ENCODE results near the gene DMRT1.
"Not testable (repeated sequence)": the region's sequence is repeated elsewhere in the genome, so short reads cannot be mapped to it uniquely, and the experiment has no call there.

DMRT1 gene

DNA sequence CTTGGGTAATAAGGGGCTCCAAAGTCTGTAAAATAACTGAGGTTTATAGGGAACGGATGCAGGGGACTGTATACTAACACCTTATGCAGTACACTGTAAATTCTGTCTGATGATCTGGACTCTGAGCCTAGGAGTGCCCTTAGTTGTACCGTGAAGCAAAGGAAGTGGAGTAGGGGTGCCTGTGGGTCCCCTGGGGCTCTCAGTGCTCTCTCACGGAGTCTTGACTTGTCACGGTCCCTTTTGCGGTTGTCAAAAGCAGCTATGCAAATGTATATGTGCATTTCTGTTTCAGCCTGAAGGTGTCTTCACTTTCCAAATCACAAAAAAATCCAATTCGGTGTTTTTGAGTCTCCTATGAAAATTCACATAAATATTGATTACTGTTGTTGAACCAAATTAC, 17.8 kb downstream of the DMRT1 start:
- DNase-seq, result no peak

DNA sequence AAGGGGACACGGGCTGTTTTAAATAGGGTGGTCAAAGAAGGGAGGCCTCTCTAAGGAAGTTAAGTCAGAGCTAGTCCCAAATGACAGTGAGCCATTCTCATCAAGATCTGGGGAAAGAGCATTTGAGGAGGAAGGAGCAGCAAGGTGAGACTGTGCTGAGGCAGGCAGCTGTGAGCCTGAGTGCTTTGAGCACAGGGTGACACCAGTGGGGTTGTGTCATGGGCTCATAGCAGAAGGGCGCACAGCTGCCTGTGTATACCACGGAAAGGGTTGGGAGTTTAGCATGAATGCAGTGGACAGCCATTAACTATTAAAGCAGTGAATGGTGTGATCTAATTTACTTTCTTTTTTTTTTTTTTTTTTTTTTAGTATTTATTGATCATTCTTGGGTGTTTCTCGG, 19.2 kb downstream of the DMRT1 start:
- DNase-seq, result no peak

DNA sequence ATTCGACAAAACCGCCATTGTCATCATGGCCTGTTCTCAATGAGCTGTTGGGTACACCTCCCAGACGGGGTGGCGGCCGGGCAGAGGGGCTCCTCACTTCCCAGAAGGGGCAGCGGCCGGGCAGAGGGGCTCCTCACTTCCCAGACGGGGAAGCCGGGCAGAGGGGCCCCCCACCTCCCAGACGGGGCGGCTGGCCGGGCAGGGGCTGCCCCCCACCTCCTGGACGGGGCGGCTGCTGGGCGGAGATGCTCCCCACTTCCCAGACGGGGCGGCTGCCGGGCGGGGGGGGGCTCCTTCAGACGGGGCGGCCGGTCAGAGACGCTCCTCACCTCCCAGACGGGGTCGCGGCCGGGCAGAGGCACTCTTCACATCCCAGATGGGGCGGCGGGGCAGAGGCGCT, 20.0 kb downstream of the DMRT1 start:
- DNase-seq, result not testable (repeated sequence)

DNA sequence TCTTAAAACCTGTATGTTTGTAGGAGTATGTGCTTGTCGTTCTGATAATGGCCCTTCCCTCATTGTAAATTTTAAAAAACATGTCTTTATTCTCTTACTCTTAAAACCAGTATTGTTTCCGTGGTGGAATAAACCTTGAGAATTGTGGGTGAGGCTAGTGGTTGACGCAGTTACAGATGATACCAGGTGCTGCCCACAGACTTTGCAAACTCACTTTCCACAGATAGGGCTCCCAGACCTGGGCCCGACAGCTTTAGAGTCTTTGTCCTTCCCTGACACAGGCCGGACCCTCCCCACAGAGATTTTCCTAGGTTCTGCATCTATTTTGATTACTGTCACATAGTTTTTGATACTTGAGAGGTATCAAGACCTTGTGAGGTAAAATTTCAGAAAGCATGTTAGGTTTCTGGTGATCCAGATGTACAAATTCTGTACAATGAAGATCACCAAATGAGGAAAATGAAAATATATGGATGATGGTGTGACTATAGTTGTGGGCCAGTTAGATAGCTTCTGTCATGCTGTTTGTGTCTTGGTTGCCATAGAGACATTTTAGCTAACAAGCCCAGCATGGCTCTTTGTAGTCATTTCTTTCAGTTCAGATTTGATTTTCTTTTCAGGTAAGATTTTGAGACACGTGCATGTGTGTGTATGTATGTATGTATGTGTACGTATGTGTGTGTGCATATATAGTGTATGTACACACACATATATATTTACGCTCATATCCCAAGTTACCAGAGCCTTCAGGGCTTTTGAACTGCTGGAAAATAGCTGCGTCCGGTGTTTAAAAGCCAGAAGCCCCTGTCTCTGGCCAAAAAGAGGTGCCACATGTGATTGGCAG, 33.8 kb downstream of the DMRT1 start:
- DNase-seq, result no peak

DNA sequence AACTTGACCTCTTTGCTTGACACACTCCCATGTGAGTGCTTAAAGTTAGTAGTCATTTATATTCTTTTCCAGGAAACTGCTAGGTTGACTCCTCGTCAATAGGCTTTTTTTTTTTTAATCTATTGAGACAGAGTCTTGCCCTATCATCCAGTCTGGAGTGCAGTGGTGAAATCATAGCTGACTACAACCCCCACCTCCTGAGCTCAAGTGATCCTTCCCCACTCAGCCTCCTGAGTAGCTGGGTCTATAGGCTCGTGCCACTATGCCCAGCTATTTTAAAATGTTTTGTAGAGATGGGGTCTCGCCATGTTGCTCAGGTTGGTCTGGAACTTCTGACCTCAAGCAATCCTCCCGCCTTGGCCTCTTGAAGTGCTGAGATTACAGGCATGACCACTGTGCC, 34.9 kb downstream of the DMRT1 start:
- DNase-seq, result no peak

DNA sequence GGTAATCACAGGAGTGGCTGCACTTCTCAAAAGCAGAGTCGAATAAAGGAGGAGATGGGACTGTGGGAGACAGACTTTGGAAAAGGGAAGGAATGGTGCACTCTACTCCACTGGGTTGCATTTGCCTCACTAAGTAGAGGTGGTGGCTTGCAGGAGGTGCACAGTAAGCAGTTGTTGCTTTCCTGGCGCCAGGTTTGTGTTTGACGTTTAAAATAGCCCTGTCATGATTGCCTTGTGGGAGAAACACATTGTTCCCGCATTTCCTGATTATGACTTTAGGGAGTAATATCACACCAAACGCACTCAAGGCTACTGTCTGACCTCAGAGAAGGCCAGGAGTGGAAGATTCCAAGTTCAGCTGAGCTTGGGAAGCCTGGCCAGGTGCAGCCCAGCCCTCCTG, 36.7 kb downstream of the DMRT1 start:
- no peak for DNase-seq

DNA sequence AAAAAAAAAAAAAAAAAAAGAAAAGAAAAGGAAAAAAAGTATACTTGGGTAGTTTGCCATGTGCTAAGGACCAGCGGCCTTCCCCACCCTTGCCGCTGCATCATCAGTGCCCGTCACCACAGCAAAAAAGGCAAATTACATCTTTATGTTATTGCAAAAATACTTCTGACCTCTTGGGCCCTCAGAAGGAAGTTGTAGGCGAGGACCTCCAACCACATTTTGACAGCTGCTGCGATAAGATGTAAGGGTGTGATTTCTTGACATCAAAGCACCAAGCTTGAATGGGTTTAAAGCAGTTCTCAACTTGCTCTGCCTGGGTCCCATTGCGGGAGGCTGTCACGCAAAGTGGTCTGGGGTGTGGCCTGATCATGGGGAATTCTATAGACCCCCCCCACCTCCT, 39.2 kb downstream of the DMRT1 start:
- no peak for DNase-seq

DNA sequence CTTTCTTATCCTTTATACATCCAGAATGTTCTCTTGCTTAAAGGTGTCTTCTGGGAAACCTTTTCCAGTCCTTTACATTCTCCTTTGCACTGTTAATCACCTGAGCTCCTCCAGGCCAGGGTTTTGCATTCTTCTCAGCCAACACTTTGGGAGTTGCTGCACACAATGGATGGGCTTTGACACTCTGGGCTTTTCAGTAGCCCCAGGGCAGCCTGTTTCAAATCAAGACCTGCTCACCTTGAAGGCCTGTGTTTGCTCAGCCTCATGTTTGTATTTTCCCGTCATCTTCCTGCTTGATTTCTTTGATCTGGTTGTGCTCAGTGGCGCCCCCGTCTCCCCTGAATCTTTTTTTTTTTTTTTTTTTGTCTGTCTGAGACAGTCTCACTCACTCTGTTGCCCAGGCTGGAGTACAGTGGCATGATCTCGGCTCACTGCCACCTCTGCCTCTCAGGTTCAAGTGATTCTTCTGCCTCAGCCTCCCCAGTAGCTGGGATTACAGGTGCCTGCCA, 41.0 kb downstream of the DMRT1 start:
- DNase-seq, result no peak

DNA sequence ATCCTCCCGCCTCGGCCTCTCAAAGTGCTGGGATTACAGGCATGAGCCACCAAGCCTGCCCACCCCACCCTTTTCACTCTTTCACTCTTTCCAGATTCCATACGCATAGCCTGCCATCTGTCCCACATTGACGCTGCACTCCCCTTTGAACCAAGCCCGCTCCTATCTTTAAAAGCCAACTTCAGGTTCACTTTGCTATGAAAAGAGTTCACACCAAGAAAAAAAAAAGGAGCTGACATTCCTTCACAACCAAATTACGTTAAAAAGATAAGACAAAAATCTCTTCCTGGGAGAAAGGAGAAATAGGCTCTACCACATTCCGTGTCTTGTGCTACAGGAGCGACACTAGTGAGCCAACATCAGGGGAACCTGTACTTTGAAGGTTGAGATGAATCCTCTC, 41.5 kb downstream of the DMRT1 start:
- DNase-seq, result no peak

DNA sequence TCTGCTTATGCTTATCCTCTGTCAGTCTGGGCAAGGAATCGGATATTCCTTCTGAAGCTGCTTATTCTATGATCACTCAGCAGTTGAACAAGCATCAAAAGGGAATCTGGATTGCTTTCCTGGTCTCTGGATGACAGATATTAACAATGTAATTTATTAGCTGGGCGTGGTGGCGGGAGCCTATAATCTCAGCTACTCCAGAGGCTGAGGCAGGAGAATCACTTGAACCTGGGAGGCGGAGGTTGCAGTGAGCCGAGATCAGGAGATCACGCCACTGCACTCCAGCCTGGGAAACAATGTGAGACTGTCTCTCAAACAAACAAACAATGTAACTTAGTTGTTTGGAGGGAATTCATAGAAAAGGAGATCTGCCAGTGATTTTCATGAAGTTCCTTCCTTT, 45.4 kb downstream of the DMRT1 start:
- no peak for DNase-seq

DNA sequence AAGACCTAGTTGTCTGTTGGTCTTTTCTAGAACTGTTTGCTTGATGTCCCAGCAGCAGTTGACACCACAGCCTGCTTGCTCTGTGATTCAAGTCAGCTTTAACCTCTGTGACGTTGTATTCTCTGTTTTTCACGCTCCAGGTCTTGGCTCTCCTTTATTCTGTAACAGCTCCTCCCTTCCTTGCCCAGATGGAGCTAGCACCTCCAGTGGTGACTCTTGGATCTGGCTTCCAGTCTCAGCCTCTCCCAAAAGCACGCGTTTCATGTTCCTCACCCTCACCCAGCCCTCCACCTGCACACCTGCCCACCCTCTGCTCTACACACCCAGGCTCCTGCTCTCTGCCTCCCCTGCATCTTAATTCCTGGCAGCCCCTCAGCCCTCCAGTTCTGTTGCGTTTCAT, 50.6 kb downstream of the DMRT1 start:
- DNase-seq, result no peak

DNA sequence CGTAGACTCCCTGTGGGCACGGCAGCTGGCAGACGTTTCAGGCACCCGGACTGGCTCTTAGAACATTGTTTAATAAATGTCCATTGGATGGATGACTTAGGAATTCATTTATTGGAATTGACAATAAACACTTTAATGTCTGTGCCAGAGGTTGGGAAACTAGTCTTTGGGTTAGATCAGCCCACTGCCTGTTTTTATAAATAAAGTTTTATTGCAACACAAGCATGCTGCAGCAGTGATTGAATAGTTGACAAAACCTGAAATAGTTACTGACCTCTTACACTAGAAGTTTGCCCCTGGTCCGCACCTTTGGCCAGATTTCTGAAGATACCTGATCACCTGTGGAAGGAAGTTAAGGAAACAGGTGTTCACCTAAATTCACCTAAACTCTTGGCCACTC, 51.6 kb downstream of the DMRT1 start:
- no peak for DNase-seq

DNA sequence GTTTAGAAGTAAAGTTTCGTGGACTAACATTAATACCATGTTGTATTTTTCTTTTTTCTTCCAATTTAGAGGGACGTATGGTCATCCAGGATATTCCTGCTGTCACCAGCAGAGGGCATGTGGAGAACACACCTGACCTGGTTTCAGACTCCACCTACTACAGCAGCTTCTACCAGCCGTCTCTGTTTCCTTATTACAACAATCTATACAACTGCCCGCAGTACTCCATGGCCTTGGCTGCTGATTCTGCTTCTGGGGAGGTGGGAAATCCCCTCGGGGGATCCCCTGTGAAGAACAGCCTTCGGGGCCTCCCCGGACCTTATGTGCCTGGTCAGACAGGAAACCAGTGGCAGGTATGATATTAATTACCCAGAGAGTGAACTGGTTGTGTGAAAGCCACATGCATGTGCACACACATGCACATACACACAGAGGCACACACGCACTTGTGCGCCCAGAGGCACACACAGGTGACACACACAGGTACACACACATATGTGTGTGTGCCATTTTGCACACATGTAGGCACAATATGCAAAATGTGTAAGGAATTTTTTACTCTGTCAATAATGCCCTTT, 52.4 kb downstream of the DMRT1 start:
- DNase-seq, result peak in 21 of 56 donors; percentile 1 to 58 (median 6)

DNA sequence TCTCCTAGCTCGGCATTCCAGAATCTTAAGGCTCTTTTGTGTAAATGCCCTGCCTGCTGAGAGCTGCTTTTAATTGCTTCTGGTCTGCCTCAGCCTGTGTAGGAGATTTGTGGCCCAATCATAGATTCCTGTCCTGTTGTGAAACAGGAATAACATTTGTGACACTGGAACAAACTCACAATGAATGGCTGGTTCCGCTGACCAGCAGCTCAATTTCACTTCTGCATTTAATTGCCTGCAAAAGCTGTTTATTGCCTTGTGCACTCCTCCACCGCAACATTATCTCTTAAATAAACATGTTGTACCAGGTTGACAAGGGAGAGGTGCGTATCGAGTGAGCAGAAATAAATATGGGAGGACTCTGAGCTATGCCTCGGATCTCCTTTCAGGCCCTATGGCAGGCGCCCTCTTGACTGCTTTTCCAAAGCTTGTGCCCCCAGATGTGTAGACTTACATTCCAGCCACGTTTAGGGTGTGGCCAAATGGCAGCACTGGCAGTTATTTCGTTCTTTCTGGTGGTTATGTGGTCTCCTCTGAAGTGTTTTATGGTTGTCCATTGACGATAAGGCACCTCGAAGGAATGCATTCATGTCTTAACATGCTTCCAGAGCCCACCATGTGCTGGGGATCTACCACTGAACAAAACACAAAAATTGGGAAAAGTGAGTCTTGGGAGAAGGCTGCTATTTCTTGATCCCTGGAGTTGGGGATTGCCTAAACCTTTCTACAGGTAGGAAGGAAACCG, 58.1 kb downstream of the DMRT1 start:
- peak in 4 of 56 donors; percentile 2 to 15 (median 5) for DNase-seq

DNA sequence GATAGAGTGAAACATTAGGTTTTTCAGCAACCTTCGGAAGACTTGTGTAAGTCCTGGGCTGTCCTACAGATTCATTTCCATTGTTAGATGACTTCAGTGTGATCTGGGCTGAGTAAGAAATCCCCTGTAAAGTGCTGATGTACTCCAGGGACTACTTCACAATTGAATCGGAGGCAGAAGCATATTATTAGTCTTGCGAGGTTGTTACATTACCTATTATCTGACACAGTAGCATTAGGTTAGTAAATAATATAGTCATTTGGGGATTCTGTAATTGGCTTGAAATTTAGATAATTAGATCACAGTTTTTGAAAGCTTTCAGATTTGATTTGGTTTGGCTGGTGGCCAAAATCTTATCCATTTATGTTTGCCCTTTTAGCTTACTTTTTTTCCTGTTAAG, 62.4 kb downstream of the DMRT1 start:
- DNase-seq, result no peak

DNA sequence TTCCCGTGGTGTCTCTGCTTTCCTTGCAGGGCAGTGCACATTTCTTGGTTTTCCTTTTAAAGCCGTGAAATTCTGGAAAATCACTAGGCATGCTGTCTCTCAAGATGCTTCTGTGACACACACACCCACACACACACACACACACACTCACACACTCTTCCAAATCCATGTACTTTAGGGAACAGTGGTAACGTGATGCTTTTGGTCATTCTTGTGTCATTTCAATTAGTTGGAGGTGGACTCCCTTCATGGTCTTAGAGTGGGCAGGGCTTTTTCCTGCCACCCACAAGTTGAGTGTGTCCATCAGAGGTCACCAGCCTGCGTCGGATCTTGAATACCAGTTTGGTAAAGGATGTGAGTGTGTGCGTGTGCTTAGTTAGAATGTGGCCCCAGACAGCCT, 64.4 kb downstream of the DMRT1 start:
- DNase-seq, result no peak

DNA sequence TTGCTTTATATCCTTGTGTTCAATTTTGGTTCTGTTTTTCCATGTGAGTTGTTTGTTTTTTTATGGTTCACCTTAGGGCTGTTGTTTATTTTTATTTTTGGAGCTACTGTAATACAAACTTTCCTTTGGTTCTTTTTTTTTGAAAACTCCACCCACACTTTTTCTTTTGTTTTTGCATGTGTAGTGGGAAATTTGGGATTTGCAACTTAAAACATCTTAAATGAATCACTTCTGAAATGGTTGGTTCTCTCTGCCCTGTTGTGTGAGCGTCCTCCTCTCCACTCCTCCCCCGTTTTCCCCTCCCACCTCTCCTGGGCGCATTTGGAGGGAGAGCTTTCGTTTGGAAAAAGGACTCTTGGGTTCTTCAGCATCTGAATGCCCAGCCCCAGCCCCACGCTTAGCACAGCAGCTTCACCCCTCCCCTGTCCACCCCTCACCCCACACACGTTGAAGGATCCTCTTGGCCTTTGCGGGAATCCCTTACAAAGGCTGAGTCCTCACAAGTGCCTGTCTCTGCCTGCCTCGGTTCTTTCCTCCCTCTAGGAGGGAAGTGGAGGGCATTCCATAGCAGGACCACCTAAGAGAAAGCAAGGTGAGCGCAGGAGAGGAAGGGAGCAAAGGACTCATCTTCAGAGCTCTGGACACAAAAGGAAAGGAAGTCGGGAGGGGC, 67.2 kb downstream of the DMRT1 start:
- DNase-seq, result no peak

DNA sequence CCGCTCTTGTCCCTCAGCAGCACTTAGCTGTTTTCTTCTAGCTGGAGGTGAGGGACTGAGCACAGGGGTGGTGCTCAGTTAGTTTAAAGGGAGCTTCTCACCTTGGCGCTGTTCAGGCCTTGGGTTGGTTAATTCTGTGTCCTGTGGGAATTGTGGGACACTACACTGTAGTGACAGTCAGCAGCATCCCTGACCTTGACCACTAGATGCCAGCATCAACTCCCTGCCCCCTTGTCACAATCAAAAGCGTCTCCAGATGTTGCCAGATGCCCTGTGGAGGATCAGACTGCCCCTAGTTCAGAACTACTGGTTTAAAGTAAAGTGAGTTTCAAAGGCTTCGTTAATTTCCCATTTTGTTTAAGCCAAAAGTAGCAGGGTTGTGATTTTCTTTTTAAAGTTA, 69.5 kb downstream of the DMRT1 start:
- DNase-seq, result no peak

DNA sequence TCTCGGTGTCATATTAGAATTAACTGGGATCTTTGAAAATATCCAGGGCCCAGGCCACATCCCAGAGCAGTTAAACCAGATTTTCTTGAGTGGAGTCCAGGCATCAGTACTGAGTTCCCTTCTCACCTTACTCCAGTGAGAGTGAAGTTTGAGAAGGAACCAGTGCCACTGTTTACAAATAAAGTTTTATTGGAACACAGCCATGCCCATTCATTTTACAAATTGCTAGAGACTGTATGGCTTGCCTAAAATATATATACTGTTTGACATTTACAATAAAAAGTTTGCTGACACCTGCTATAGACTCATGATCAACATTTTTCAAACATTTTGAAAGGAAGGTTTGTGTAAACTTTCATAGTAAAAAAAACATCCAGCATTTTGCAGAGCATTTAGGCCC, 71.3 kb downstream of the DMRT1 start:
- DNase-seq, result no peak

DNA sequence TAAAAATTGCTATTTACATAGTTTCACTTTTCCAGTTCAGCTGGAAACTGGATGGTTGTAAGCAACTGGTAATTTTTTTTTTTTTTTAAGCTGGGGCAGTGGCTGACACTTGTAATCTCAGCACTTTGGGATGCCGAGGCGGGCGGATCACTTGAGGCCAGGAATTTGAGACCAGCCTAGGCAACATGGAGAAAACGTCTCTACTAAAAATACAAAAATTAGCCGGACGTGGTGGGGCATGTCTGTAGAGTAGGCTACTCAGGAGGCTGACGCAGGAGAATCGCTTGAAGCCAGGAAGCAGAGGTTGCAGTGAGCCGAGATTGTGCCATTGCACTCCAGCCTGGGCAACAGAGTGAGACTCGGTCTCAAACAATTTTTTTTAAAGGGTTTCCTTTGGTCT, 72.0 kb downstream of the DMRT1 start:
- DNase-seq, result not testable (repeated sequence)

DNA sequence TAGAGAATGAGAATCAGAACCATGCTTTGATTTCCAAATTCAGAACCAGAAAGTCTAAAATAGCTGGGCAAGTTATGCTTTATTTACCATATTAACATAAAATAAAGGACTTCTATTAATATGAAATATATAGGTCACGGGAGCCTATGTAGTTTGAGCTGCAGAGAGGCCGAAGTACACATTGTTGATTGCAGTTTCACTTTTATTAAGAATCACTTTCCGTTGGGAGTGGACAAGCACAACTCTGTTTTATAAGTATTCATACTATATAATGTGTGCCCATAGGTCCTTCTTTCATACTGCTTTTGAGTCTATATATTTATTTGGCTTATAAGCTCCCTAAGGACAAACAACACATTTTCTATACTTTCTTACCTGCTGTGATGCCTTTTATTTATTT, 76.2 kb downstream of the DMRT1 start:
- DNase-seq, result no peak

DNA sequence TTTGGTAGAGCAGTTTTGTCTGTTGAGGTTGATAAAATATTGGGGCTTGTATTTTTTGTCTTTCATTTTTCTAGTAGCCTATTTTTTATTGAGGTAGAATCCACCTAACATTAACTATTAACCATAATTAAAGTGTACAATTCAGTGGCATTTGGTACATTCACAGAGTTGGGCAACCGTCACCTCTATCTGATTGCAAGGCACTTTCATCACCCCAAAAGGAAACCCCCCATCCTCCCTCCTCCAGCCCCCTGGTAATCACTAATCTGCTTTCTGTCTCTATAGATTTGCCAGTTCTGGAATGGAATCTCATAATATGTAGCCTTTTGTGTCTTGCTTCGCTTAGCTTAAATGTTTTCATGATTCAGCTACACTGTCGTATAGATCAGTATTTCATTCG, 79.4 kb downstream of the DMRT1 start:
- no peak for DNase-seq
